Measurements from ENCODE around the gene C4A. TPM values are rescaled to one million over a fixed set of nuclear protein-coding genes. Genes with fewer than 3 reads are reported as not detected.
"Not testable (repeated sequence)": the region's sequence is repeated elsewhere in the genome, so short reads cannot be mapped to it uniquely, and the experiment has no call there.

C4A gene
- total RNA-seq, 1 experiment from 2014 or later: 1.9 TPM

- DNase-seq (ENCODE audit: low spot score): not testable (repeated sequence)
Measured at GRCh38 chr6:32022100-32022499, 40.2 kb downstream of the C4A start.

- not testable (repeated sequence) for DNase-seq (ENCODE audit: low spot score)
Measured at GRCh38 chr6:32028631-32029030, 46.8 kb downstream of the C4A start.

GRCh38 chr6:32029553-32029952 lies 47.7 kb downstream of the C4A start:
- DNase-seq (ENCODE audit: low spot score): not testable (repeated sequence)

GRCh38 chr6:32035283-32036013 lies 53.6 kb downstream of the C4A start:
- not testable (repeated sequence) for DNase-seq (ENCODE audit: low spot score)

GRCh38 chr6:32037136-32037535 lies 55.3 kb downstream of the C4A start:
- DNase-seq (ENCODE audit: low spot score): not testable (repeated sequence)

- not testable (repeated sequence) for DNase-seq (ENCODE audit: low spot score)
Measured at GRCh38 chr6:32037598-32038524, 56.0 kb downstream of the C4A start, which contains the start of gene CYP21A2. Gene CYP21A2, plus strand, starts transcription at chr6:32038415. Its CDS starts 8 bp downstream, at chr6:32038423.

- DNase-seq (ENCODE audit: low spot score): not testable (repeated sequence)
Measured at GRCh38 chr6:32038878-32039277, 57.0 kb downstream of the C4A start.

GRCh38 chr6:32039321-32040274 lies 57.7 kb downstream of the C4A start:
- not testable (repeated sequence) for DNase-seq (ENCODE audit: low spot score)

- not testable (repeated sequence) for DNase-seq (ENCODE audit: low spot score)
Measured at GRCh38 chr6:32040299-32041049, 58.6 kb downstream of the C4A start.

- DNase-seq (ENCODE audit: low spot score): not testable (repeated sequence)
Measured at GRCh38 chr6:32041050-32041321, 59.1 kb downstream of the C4A start.

GRCh38 chr6:32041385-32041784 lies 59.5 kb downstream of the C4A start:
- DNase-seq (ENCODE audit: low spot score): not testable (repeated sequence)

GRCh38 chr6:32042276-32042675 lies 60.4 kb downstream of the C4A start:
- DNase-seq (ENCODE audit: low spot score): not testable (repeated sequence)

- DNase-seq (ENCODE audit: low spot score): not testable (repeated sequence)
Measured at GRCh38 chr6:32043589-32044380, 61.9 kb downstream of the C4A start.

- not testable (repeated sequence) for DNase-seq (ENCODE audit: low spot score)
Measured at GRCh38 chr6:32044916-32045315, 63.1 kb downstream of the C4A start.

GRCh38 chr6:32045811-32046449 lies 64.1 kb downstream of the C4A start:
- no peak for DNase-seq (ENCODE audit: low spot score)

GRCh38 chr6:32046450-32047083 lies 64.7 kb downstream of the C4A start:
- DNase-seq (ENCODE audit: low spot score): no peak

GRCh38 chr6:32047084-32047478 lies 65.2 kb downstream of the C4A start:
- no peak for DNase-seq (ENCODE audit: low spot score)

GRCh38 chr6:32047539-32047854 lies 65.6 kb downstream of the C4A start:
- no peak for DNase-seq (ENCODE audit: low spot score)

Measured in HT-29 (cell line).